ENCODE results near the gene FHOD3.

FHOD3 gene

GRCh38 chr18:36734596-36734995, 437.1 kb downstream of the FHOD3 start:
- no peak for DNase-seq (ENCODE audit: extremely low read depth, low read depth)
- TF ChIP-seq CTCF (IDR thresholded peaks at IDR 0.05; ENCODE audit: low read depth, low read length): no peak

- DNase-seq (ENCODE audit: extremely low read depth, low read depth): no peak
- no peak for TF ChIP-seq CTCF (IDR thresholded peaks at IDR 0.05; ENCODE audit: low read depth, low read length)
Measured at GRCh38 chr18:36735130-36735529, 437.6 kb downstream of the FHOD3 start.

GRCh38 chr18:36736094-36736493, 438.6 kb downstream of the FHOD3 start:
- no peak for TF ChIP-seq CTCF (IDR thresholded peaks at IDR 0.05; ENCODE audit: low read depth, low read length)
- no peak for DNase-seq (ENCODE audit: extremely low read depth, low read depth)

GRCh38 chr18:36737316-36737715, 439.8 kb downstream of the FHOD3 start:
- no peak for TF ChIP-seq CTCF (IDR thresholded peaks at IDR 0.05; ENCODE audit: low read depth, low read length)
- DNase-seq (ENCODE audit: extremely low read depth, low read depth): no peak

- no peak for DNase-seq (ENCODE audit: extremely low read depth, low read depth)
- TF ChIP-seq CTCF (IDR thresholded peaks at IDR 0.05; ENCODE audit: low read depth, low read length): no peak
Measured at GRCh38 chr18:36744261-36744876, 446.9 kb downstream of the FHOD3 start.

- DNase-seq (ENCODE audit: extremely low read depth, low read depth): no peak
- no peak for TF ChIP-seq CTCF (IDR thresholded peaks at IDR 0.05; ENCODE audit: low read depth, low read length)
Measured at GRCh38 chr18:36745219-36745975, 447.9 kb downstream of the FHOD3 start.

Measured in AG09319 (cell line).